IMR-90 (cell line): ENCODE results near the gene MCUB. TPM values are rescaled to one million over a fixed set of nuclear protein-coding genes. Genes with fewer than 3 reads are reported as not detected.

ENCODE experiments used
- ATAC-seq: fragments of 200-7000 bp; cut with Tn5 transposase; 2 replicates; pipeline ENCODE4 v1.9.1; 2020; ENCODE audit warnings: low read depth, mild to moderate bottlenecking, moderate library complexity
- BruUV-seq: library from RNA; stranded (reverse); fragments of 400-500 nt; replicated peaks from 2 replicates; lab custom pipeline; 2021; lab: Mats Ljungman, UMichigan
- CTCF ChIA-PET: fragments of 300-600 bp; formaldehyde crosslinking; extraction: SDS; loops from one replicate; lab custom pipeline; 2021; ENCODE audit warnings: antibody characterized with exemption; lab: Yijun Ruan, JAX
- POLR2A ChIA-PET: fragments of 300-600 bp; sonication (Branson Sonifier 250); formaldehyde crosslinking; loops from one replicate; lab custom pipeline; 2022; ENCODE audit warnings: antibody characterized with exemption; ENCODE audit not compliant: unreplicated experiment; lab: Charles Lee
- DNase-seq: peaks from one replicate; pipeline ENCODE4 v3.0.0; 2013
- H2AFZ ChIP-seq: replicated peaks from 2 replicates; pipeline ENCODE3; 2013; ENCODE audit warnings: low read length, mild to moderate bottlenecking; ENCODE audit not compliant: poor library complexity
- H2AK5ac ChIP-seq: 2 replicates; pipeline ENCODE4 v1.6.1; 2013; ENCODE audit warnings: low read depth, low read length, inconsistent platforms
- H2AK9ac ChIP-seq: replicated peaks from 2 replicates; pipeline ENCODE3; 2013; ENCODE audit warnings: mild to moderate bottlenecking, low read depth, low read length, moderate library complexity; ENCODE audit not compliant: poor library complexity
- H2BK120ac ChIP-seq: 2 replicates; pipeline ENCODE4 v1.6.1; 2013; ENCODE audit warnings: low read depth, low read length, inconsistent platforms
- H2BK15ac ChIP-seq: 3 replicates; pipeline ENCODE4 v1.6.1; 2013; ENCODE audit warnings: low read depth, low read length, inconsistent platforms
- H2BK20ac ChIP-seq: 2 replicates; pipeline ENCODE4 v1.6.1; 2013; ENCODE audit warnings: low read depth, mild to moderate bottlenecking, inconsistent platforms, low read length, moderate library complexity
- H2BK5ac ChIP-seq: 2 replicates; pipeline ENCODE4 v1.6.1; 2013; ENCODE audit warnings: mild to moderate bottlenecking, low read depth, low read length, inconsistent platforms; ENCODE audit not compliant: poor library complexity, severe bottlenecking
- H3K14ac ChIP-seq: replicated peaks from 2 replicates; pipeline ENCODE4 v1.6.1; 2013; ENCODE audit warnings: low read depth, low read length, inconsistent platforms
- H3K18ac ChIP-seq: 2 replicates; pipeline ENCODE4 v1.6.1; 2013; ENCODE audit warnings: low read depth, low read length, control low read depth
- H3K23ac ChIP-seq: 2 replicates; pipeline ENCODE4 v1.6.1; 2013; ENCODE audit warnings: low read depth, low read length, inconsistent platforms
- H3K27ac ChIP-seq: 2 replicates; pipeline ENCODE4 v1.5.1; 2013; ENCODE audit warnings: mild to moderate bottlenecking, control low read depth, low read length; ENCODE audit not compliant: insufficient read depth
- H3K27me3 ChIP-seq: 2 replicates; pipeline ENCODE4 v1.6.1; 2013; ENCODE audit warnings: low read length; ENCODE audit not compliant: control insufficient read depth, insufficient read depth
- H3K36me3 ChIP-seq: 2 replicates; pipeline ENCODE4 v1.6.1; 2013; ENCODE audit warnings: low read length, mixed read lengths; ENCODE audit not compliant: control insufficient read depth, insufficient read depth
- H3K4ac ChIP-seq: 2 replicates; pipeline ENCODE4 v1.6.1; 2013; ENCODE audit warnings: low read depth, low read length, inconsistent platforms
- H3K4me1 ChIP-seq: 2 replicates; pipeline ENCODE4 v1.6.1; 2013; ENCODE audit warnings: low read length, mixed read lengths; ENCODE audit not compliant: control insufficient read depth, insufficient read depth
- H3K4me2 ChIP-seq: 2 replicates; pipeline ENCODE4 v1.6.1; 2013; ENCODE audit warnings: low read depth, mild to moderate bottlenecking, control low read depth, low read length, moderate library complexity
- H3K4me3 ChIP-seq: 2 replicates; pipeline ENCODE4 v1.5.1; 2013; ENCODE audit warnings: low read depth, mild to moderate bottlenecking, control low read depth, low read length, moderate library complexity; ENCODE audit not compliant: insufficient read depth
- H3K56ac ChIP-seq: 2 replicates; pipeline ENCODE4 v1.6.1; 2013; ENCODE audit warnings: low read length, inconsistent platforms; ENCODE audit not compliant: insufficient read depth; ENCODE audit errors: extremely low read depth
- H3K79me1 ChIP-seq, 2 experiments: 2 replicates each; pipeline ENCODE4 v1.6.1; 2013; ENCODE audit warnings: low read length in 2 of 2, inconsistent platforms in 1 of 2, low read depth in 1 of 2
- H3K9ac ChIP-seq: 2 replicates; pipeline ENCODE4 v1.6.1; 2013; ENCODE audit warnings: low read depth, low read length, control low read depth
- H3K9me1 ChIP-seq: 2 replicates; pipeline ENCODE4 v1.6.1; 2013; ENCODE audit warnings: low read length, inconsistent platforms; ENCODE audit not compliant: insufficient read depth
- H3K9me3 ChIP-seq: 2 replicates; pipeline ENCODE4 v1.6.1; 2013; ENCODE audit warnings: low read length; ENCODE audit not compliant: control insufficient read depth, insufficient read depth
- H4K20me1 ChIP-seq: 2 replicates; pipeline ENCODE4 v1.6.1; 2013; ENCODE audit warnings: low read length, inconsistent platforms; ENCODE audit not compliant: insufficient read depth
- H4K5ac ChIP-seq: 2 replicates; pipeline ENCODE4 v1.6.1; 2013; ENCODE audit warnings: mild to moderate bottlenecking, low read depth, low read length, control low read depth
- H4K8ac ChIP-seq, 2 experiments: 2 replicates each; pipeline ENCODE4 v1.6.1; 2013; ENCODE audit warnings: low read depth in 2 of 2, low read length in 2 of 2, control low read depth in 1 of 2, inconsistent platforms in 1 of 2
- H4K91ac ChIP-seq: 2 replicates; pipeline ENCODE4 v1.6.1; 2013; ENCODE audit warnings: low read depth, low read length, inconsistent platforms; ENCODE audit not compliant: insufficient read depth
- CTCF ChIP-seq: conservative IDR thresholded peaks from 2 replicates; pipeline ENCODE4 v1.5.1; 2012; ENCODE audit warnings: mild to moderate bottlenecking, low read depth, low read length, improper control_type of control experiment
- FOS ChIP-seq: fragments of 150-350 bp; IDR thresholded peaks from 2 replicates; pipeline ENCODE4 v1.6.1; 2016; ENCODE audit warnings: low read depth, low read length
- MAFK ChIP-seq: IDR thresholded peaks from 2 replicates; pipeline ENCODE4 v1.6.1; 2012; ENCODE audit warnings: low read depth, low read length, improper control_type of control experiment
- MXI1 ChIP-seq: IDR thresholded peaks from 2 replicates; pipeline ENCODE4 v1.6.1; 2012; ENCODE audit warnings: low read depth, mild to moderate bottlenecking, low read length, moderate library complexity, borderline replicate concordance
- POLR2A ChIP-seq: IDR thresholded peaks from 2 replicates; pipeline ENCODE4 v1.6.1; 2012; ENCODE audit warnings: mild to moderate bottlenecking, low read depth, low read length
- SMC3 ChIP-seq: fragments of 150-350 bp; IDR thresholded peaks from 2 replicates; pipeline ENCODE4 v1.6.1; 2016; ENCODE audit warnings: low read depth, mild to moderate bottlenecking, antibody characterized with exemption, low read length, moderate library complexity
- USF2 ChIP-seq: fragments of 150-350 bp; IDR thresholded peaks from 2 replicates; pipeline ENCODE4 v1.6.1; 2017; ENCODE audit warnings: mild to moderate bottlenecking, antibody characterized with exemption, low read length, low read depth
- WGBS, 2 experiments: methylation state at CpG; one replicate each; pipeline versions ENCODE4 v1.1.5 to v1.1.7; 2013; ENCODE audit warnings: missing lambda C conversion rate in 2 of 2; ENCODE audit not compliant: insufficient read length in 1 of 2; ENCODE audit errors: extremely low coverage in 2 of 2; 5-methylcytosine and 5-hydroxymethylcytosine counted together
- dilution Hi-C: fragments of 300-500 bp; cut with HindIII; formaldehyde crosslinking; loops from one replicate; pipeline ENCODE4 v1.14.3; 2018; ENCODE audit warnings: low sequenced_read_pairs; ENCODE audit not compliant: unreplicated experiment
- in situ Hi-C: fragments of 300-500 bp; cut with MboI; formaldehyde crosslinking; loops from 3 replicates; pipeline ENCODE4 v1.14.3; 2019; ENCODE audit warnings: low sequenced_read_pairs, inconsistent platforms, mixed read lengths
- intact Hi-C: fragments of 100-400 bp; cut with micrococcal nuclease; formaldehyde crosslinking; loops from 2 replicates; pipeline ENCODE4 v1.10.0; 2022
- polyA plus RNA-seq, 3 experiments: library from polyadenylated mRNA; depleted of rRNA; stranded (reverse); fragments of >200 nt; gene quantifications; 2 replicates each; pipeline ENCODE4 v1.2.3, GENCODE V29; 2012; ENCODE audit warnings: low replicate concordance in 1 of 3
- total RNA-seq: library from RNA; depleted of rRNA; stranded (reverse); fragments of >200 nt; gene quantifications from 2 replicates; pipeline ENCODE4 v1.2.3, GENCODE V29; 2012

The MCUB gene
- total and polyA plus RNA-seq, 2 of the 4 experiments (the other 2 are of a cell fraction): 18.5 to 20.4 TPM

GRCh38 chr4:109615742-109616141, 55.7 kb downstream of the MCUB start:
- 80% methylated on average over 1 of the region's 2 CpGs; no CpG with 5 or more reads in 1 of the 2 experiments for WGBS, 2 experiments
- Histone ChIP-seq H2AFZ (no peak overlapping the region), H3K9me3 (no peaks in the 10 kb centered on the region), H3K9ac (no peak overlapping the region), H4K5ac (no peak overlapping the region), H3K4me3 (no peak overlapping the region), H3K14ac (no peak overlapping the region), H3K9me1 (no peaks in the 10 kb centered on the region; the same call in 1 of the 2 replicates), H3K4ac (no peak overlapping the region), H3K18ac (no peak overlapping the region), H3K36me3 (no peaks in the 10 kb centered on the region), H3K4me1 (no peaks in the 10 kb centered on the region; the same call in 1 of the 2 replicates), H3K27ac (no peak overlapping the region), H3K23ac (no peak overlapping the region), H2BK15ac (no peak overlapping the region), H3K56ac (no peak overlapping the region), H2BK5ac (no peak overlapping the region), H4K8ac (no peak overlapping the region), H2AK5ac (no peak overlapping the region), H2AK9ac (no peak overlapping the region), H3K4me2 (no peak overlapping the region), H3K27me3 (no peaks in the 10 kb centered on the region), H3K79me1 (no peaks in the 10 kb centered on the region; a peak in 1 of 4 replicates), H4K91ac (no peak overlapping the region), H2BK120ac (no peak overlapping the region), H2BK20ac (no peak overlapping the region), H4K20me1 (no peaks in the 10 kb centered on the region)
- BruUV-seq: no TSS peak
- CTCF ChIA-PET: interaction anchor here (0.7 kb wide), 1 partner anchor 123 kb away, joined by 3 read pairs; no protein-coding TSS in a partner anchor
- POLR2A ChIA-PET: no interaction called here
- ATAC-seq: no peak
- no peak for DNase-seq
- no peak for TF ChIP-seq CTCF
- no peak for TF ChIP-seq MXI1
- no peak for TF ChIP-seq USF2
- no peak for TF ChIP-seq SMC3
- TF ChIP-seq POLR2A: no peak
- no peak for TF ChIP-seq MAFK
- no peak for TF ChIP-seq FOS
- intact Hi-C loops (no loop called here), dilution Hi-C loops (no loop called here), in situ Hi-C loops (no loop called here)
